GM23248 (cell line): ENCODE measurements around the gene CYP27C1.

Experiments used
- EZH2 ChIP-seq: fragments of 200-600 bp; sonication (generic); IDR thresholded peaks from 2 replicates; pipeline ENCODE4 v1.6.1; 2018; ENCODE audit warnings: antibody characterized with exemption, mild to moderate bottlenecking; ENCODE audit not compliant: insufficient read depth, poor library complexity, severe bottlenecking
- EZH2phosphoT487 ChIP-seq: fragments of 200-600 bp; sonication (generic); IDR thresholded peaks from 2 replicates; pipeline ENCODE4 v1.6.1; 2018; ENCODE audit warnings: antibody characterized with exemption, moderate library complexity, mild to moderate bottlenecking, low read depth; ENCODE audit not compliant: insufficient read depth

DNA sequence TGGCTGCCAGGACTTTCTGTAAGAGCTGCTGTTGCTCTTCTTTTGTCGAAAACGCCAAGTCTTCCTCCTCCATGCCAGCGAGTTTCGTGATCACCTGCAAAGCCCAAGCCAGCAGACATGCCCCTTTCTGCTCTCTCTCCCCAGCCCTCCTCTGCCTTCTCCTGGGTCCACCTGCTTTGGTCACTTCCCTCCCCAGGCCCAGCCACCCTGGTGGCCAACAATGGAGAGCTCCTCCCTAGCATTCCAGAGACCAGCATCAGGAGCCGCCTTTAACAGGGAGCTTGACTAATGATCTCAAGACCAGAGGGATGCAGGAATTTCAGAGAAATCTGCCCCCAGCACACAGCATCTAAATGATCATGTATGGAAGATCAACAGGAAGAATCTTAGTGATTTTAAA, 39.3 kb upstream of the CYP27C1 start:
- no peak for TF ChIP-seq EZH2
- TF ChIP-seq EZH2phosphoT487, result no peak
